ENCODE measurements around the gene UPK3BL2.
"Not testable (repeated sequence)": the region's sequence is repeated elsewhere in the genome, so short reads cannot be mapped to it uniquely, and the experiment has no call there.

The UPK3BL2 gene

GRCh38 chr7:102543596-102543995, at the start of gene UPK3BL2:
Gene UPK3BL2, minus strand, starts transcription at chr7:102543696. Its CDS starts 60 bp downstream, at chr7:102543636.
- not testable (repeated sequence) for DNase-seq

- DNase-seq: not testable (repeated sequence)
These were observed 49.1 kb upstream of the UPK3BL2 start for GRCh38 chr7:102592477-102593019.

GRCh38 chr7:102589857-102590256, 46.4 kb upstream of the UPK3BL2 start:
- DNase-seq: not testable (repeated sequence)

GRCh38 chr7:102583495-102583894, 40.0 kb upstream of the UPK3BL2 start:
- not testable (repeated sequence) for DNase-seq

- not testable (repeated sequence) for DNase-seq
These were observed 38.2 kb upstream of the UPK3BL2 start for GRCh38 chr7:102581722-102582121.

- not testable (repeated sequence) for DNase-seq
These were observed 35.0 kb upstream of the UPK3BL2 start for GRCh38 chr7:102578486-102578885.

- DNase-seq: not testable (repeated sequence)
These were observed 34.1 kb upstream of the UPK3BL2 start for GRCh38 chr7:102577315-102578240.

GRCh38 chr7:102576363-102576762, 32.9 kb upstream of the UPK3BL2 start:
- DNase-seq: not testable (repeated sequence)

GRCh38 chr7:102574607-102575006, 31.1 kb upstream of the UPK3BL2 start:
- not testable (repeated sequence) for DNase-seq

- not testable (repeated sequence) for DNase-seq
These were observed 29.1 kb upstream of the UPK3BL2 start, which contains the start of gene POLR2J3 for GRCh38 chr7:102572261-102573239. Gene POLR2J3, minus strand, starts transcription at chr7:102572583. Its CDS starts 62 bp downstream, at chr7:102572521.

GRCh38 chr7:102568620-102569019, 25.1 kb upstream of the UPK3BL2 start:
- DNase-seq: not testable (repeated sequence)

- DNase-seq: not testable (repeated sequence)
These were observed 7.4 kb upstream of the UPK3BL2 start, which contains the start of gene SPDYE2 for GRCh38 chr7:102550808-102551422. Gene SPDYE2, plus strand, starts transcription at chr7:102551226. Its CDS starts 2,030 bp downstream, at chr7:102553256.

- not testable (repeated sequence) for DNase-seq
These were observed 2.9 kb upstream of the UPK3BL2 start for GRCh38 chr7:102546353-102546752.

GRCh38 chr7:102545288-102545687, 1.8 kb upstream of the UPK3BL2 start:
- not testable (repeated sequence) for DNase-seq

GRCh38 chr7:102544372-102544771, 876 bp upstream of the UPK3BL2 start:
- DNase-seq: not testable (repeated sequence)

- not testable (repeated sequence) for DNase-seq
These were observed 725 bp downstream of the UPK3BL2 start for GRCh38 chr7:102542771-102543170.

GRCh38 chr7:102542083-102542482, 1.4 kb downstream of the UPK3BL2 start:
- DNase-seq: not testable (repeated sequence)

- not testable (repeated sequence) for DNase-seq
These were observed 2.9 kb downstream of the UPK3BL2 start for GRCh38 chr7:102540604-102541003.

GRCh38 chr7:102535062-102535615, 8.4 kb downstream of the UPK3BL2 start:
- DNase-seq: not testable (repeated sequence)

- not testable (repeated sequence) for DNase-seq
These were observed 11.4 kb downstream of the UPK3BL2 start for GRCh38 chr7:102532127-102532526.

- DNase-seq: not testable (repeated sequence)
These were observed 11.9 kb downstream of the UPK3BL2 start for GRCh38 chr7:102531583-102531982.
